Retinal pigment epithelial cell (primary cell): ENCODE results near the gene TBX15.

Experiments used
- DNase-seq: peaks from one replicate; pipeline ENCODE4 v3.0.0-alpha.2; 2010; ENCODE audit warnings: low read depth
- H3K4me3 ChIP-seq: 2 replicates; pipeline ENCODE4 v1.5.1; 2011; ENCODE audit warnings: mild to moderate bottlenecking, low read length, control low read depth, moderate library complexity
- TF ChIP-seq, protein P1 (sequence below): conservative IDR thresholded peaks from 2 replicates; pipeline ENCODE4 v1.5.1; 2011; ENCODE audit warnings: low read depth, low read length, control low read depth, inconsistent platforms

The TBX15 gene

DNA sequence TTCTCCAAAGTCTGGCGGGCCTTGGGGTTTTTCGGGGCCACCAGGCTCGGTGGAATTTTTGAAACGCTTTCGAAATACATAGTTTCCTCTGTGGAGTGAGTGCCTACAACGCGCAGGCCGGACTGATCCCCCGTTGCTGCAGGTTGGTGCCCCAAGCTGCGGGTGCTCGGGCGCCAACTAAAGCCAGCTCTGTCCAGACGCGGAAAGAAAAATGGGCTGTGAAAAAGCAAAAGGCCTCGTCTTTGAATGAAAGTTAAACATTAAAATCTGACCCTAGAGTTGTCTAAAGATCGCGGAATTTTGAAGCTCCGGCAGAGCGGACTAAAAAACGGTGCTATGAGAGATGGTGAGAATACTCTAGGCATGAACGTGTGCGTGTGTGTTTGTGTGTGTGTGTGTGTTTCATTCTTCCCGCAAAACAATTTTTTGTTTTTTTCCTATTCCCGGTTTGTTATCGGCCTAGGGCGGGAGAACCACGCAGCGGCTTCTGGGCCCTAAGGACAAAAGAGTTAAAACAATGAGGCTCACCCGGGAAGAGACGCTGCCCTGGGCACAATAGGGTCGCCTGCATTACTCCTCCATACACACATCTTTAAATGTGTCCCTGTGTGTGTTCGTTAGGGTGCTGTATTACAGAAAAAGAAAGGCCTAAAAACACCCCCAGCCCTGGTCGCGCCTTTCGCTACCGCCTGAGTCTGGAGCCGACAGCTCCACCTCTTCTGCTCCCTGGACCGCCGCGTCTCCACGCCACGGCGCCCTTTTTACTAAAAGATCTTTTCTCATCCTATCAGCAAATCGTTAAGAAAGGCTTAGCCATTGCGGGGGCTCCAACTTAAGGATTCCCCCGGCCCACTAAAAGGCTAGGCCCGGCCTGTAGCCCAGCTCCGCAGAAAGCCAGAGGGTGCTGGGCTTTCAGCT lies 3.2 kb downstream of the TBX15 start:
- TF ChIP-seq, protein P1, sequence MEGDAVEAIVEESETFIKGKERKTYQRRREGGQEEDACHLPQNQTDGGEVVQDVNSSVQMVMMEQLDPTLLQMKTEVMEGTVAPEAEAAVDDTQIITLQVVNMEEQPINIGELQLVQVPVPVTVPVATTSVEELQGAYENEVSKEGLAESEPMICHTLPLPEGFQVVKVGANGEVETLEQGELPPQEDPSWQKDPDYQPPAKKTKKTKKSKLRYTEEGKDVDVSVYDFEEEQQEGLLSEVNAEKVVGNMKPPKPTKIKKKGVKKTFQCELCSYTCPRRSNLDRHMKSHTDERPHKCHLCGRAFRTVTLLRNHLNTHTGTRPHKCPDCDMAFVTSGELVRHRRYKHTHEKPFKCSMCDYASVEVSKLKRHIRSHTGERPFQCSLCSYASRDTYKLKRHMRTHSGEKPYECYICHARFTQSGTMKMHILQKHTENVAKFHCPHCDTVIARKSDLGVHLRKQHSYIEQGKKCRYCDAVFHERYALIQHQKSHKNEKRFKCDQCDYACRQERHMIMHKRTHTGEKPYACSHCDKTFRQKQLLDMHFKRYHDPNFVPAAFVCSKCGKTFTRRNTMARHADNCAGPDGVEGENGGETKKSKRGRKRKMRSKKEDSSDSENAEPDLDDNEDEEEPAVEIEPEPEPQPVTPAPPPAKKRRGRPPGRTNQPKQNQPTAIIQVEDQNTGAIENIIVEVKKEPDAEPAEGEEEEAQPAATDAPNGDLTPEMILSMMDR: no peak
- H3K4me3 ChIP-seq: no peak overlapping the region
- DNase-seq: no peak

DNA sequence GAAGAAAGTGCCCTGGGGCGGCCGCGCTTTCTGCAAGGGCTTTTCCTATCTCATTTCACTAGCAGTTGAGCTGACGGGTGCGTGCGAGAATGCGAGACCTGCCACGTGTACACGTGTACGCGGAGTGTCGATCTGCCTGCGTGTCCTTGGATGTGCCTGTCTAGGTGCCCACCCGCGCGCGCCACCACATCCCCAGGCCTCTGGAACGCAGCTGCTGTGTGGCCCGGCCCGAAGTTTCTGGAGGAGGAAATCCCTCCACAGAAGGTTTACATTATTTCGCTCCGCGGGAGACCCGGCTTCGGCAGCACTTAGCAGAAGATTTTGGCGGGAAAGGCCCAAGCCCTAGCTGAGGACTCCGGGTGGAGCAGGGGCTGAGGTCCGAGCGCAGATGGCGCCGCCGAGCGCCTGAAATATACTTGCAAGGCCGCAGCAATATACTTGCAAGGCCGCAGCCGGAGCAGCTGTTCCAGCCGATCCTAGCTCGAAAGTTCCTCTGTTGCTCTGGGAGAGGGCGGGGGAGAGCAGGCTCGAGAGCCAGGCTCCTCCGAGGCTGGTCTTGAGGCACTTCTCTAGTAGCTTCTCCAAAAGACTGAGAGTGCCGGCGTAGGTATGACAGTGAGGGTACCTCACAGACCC lies 3.9 kb downstream of the TBX15 start:
- TF ChIP-seq, protein P1: no peak
- H3K4me3 ChIP-seq: no peak overlapping the region

GRCh38 chr1:118983558-118984041 lies 4.5 kb downstream of the TBX15 start:
- no peak for DNase-seq
- H3K4me3 ChIP-seq: no peak overlapping the region
- TF ChIP-seq, protein P1: no peak

More for the DNA sequence above, 3.9 kb downstream of the TBX15 start:
- DNase-seq: no peak

DNA sequence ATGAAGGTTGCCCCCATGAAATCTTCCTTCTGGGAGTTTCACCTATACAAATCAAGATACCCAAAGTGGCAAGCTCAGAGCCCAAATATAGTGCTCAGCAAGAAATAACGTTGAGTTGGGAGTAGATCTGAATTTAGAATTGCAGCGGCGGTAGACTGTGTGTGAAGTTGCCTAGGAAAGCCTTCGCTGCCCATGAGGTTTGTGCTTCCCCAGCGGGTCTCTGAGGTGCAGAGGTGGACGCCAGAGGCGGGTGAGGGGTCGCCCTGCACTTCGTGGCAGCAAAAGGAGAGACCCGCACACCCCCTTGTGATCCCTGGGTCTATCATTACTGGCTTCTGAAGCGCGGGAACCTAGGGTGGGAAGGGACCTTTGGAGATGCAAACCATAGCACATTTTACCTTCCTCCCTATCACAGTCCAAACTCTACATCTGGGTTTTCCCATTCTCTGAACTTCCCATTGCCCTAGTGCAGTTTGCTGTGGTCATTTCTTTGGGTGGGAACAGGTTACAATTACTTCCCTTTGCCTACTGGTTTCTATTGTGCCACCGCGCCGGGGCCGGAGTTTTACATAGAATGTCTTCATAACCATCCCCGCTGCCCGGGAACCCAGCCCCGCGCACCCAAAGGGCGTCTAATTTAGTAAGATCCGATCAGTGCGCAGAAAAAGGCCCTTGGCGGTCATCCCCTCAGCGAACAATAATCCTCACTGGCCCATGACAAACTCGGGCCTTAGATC lies 5.2 kb downstream of the TBX15 start:
- no peak for DNase-seq
- no peak overlapping the region for H3K4me3 ChIP-seq

GRCh38 chr1:118982266-118982665 lies 5.9 kb downstream of the TBX15 start:
- TF ChIP-seq, protein P1: no peak
- no peak overlapping the region for H3K4me3 ChIP-seq
- DNase-seq: no peak

More for the DNA sequence above, 5.2 kb downstream of the TBX15 start:
- TF ChIP-seq, protein P1: no peak

- no peak overlapping the region for H3K4me3 ChIP-seq
- no peak for DNase-seq
- TF ChIP-seq, protein P1: no peak
Observed at GRCh38 chr1:118981436-118981835, 6.7 kb downstream of the TBX15 start.
